Measurements from ENCODE around the gene HCCS. TPM values are rescaled to one million over a fixed set of nuclear protein-coding genes. Genes with fewer than 3 reads are reported as not detected.

Gene HCCS
- total RNA-seq, 1 experiment from 2014 or later: 28.2 TPM

- RAD21 ChIA-PET (ENCODE audit: low non-redundant PET in 1 of 2, low total read pairs in 2 of 2, uncharacterized antibody in 2 of 2, unreplicated experiment in 2 of 2): no interaction called here
- Histone ChIP-seq H2AFZ (ENCODE audit: low read depth, low read length, poor library complexity, severe bottlenecking) (no peak overlapping the region), H3K4me3 (replicated peaks in 1 of 2; ENCODE audit: low read depth in 1 of 2, low read length in 2 of 2) (no peak overlapping the region), H3K36me3 (ENCODE audit: control insufficient read depth in 1 of 2, insufficient read depth in 2 of 2, low read length in 2 of 2) (no peaks in the 10 kb centered on the region), H3K9ac (ENCODE audit: low read length) (no peak overlapping the region), H4K20me1 (ENCODE audit: insufficient read depth) (no peaks in the 10 kb centered on the region), H3K27ac (ENCODE audit: low read depth, low read length) (no peak overlapping the region), H3K27me3 (ENCODE audit: insufficient read depth, low read length) (no peaks in the 10 kb centered on the region), H3K4me1 (ENCODE audit: control insufficient read depth in 1 of 2, insufficient read depth in 2 of 2, low read length in 2 of 2) (no peaks in the 10 kb centered on the region), H3K4me2 (ENCODE audit: low read length) (no peak overlapping the region), H3K79me2 (ENCODE audit: insufficient read depth, low read length) (no peaks in the 10 kb centered on the region), H3K9me2 (ENCODE audit: insufficient read depth) (no peaks in the 10 kb centered on the region), H3K9me3 (ENCODE audit: control insufficient read depth in 1 of 2, insufficient read depth in 1 of 2, low read depth in 1 of 2, low read length in 2 of 2) (no peaks in the 10 kb centered on the region)
- intact Hi-C loops (cut with micrococcal nuclease): no loop called here
- ATAC-seq (no peak), DNase-seq (ENCODE audit: low read depth, low spot score) (no peak)
- no TSS peak for BruUV-seq (replicated peaks)
- TF ChIP-seq POLR2A (IDR thresholded peaks at IDR 0.05; ENCODE audit: borderline replicate concordance, extremely low read depth, insufficient read depth, insufficient read length): no peak
- no peak for TF ChIP-seq SRF (IDR thresholded peaks at IDR 0.05; ENCODE audit: low read depth)
- no peak for TF ChIP-seq EZH2 (IDR thresholded peaks at IDR 0.05)
- no peak for TF ChIP-seq CEBPB (IDR thresholded peaks at IDR 0.05; ENCODE audit: low read depth)
- TF ChIP-seq RAD21 (IDR thresholded peaks at IDR 0.05; ENCODE audit: low read depth): no peak
- TF ChIP-seq ZNF274 (IDR thresholded peaks at IDR 0.05; ENCODE audit: low read depth, low read length): no peak
- no peak for TF ChIP-seq CTCF (IDR thresholded peaks at IDR 0.05 in 2 of 3, conservative IDR thresholded peaks at IDR 0.05 in 1 of 3; ENCODE audit: borderline replicate concordance in 1 of 3, insufficient read depth in 1 of 3, low read depth in 2 of 3, low read length in 2 of 3)
- TF ChIP-seq FOSL1 (IDR thresholded peaks at IDR 0.05; ENCODE audit: low read depth): no peak
- POLR2A ChIA-PET: no interaction called here
- CTCF ChIA-PET: no interaction called here
Measured at GRCh38 chrX:11171956-11172355, 60.8 kb downstream of the HCCS start.

GRCh38 chrX:11172415-11172814 lies 61.3 kb downstream of the HCCS start:
- ATAC-seq (no peak), DNase-seq (ENCODE audit: low read depth, low spot score) (no peak)
- no peak overlapping the region for H3K9ac ChIP-seq (ENCODE audit: low read length)
- no peaks in the 10 kb centered on the region for H3K9me2 ChIP-seq (ENCODE audit: insufficient read depth)
- H3K79me2 ChIP-seq (ENCODE audit: insufficient read depth, low read length): no peaks in the 10 kb centered on the region
- no peaks in the 10 kb centered on the region for H3K9me3 ChIP-seq (ENCODE audit: control insufficient read depth in 1 of 2, insufficient read depth in 1 of 2, low read depth in 1 of 2, low read length in 2 of 2)
- ChIA-PET CTCF (no interaction called here), POLR2A (no interaction called here), RAD21 (ENCODE audit: low non-redundant PET in 1 of 2, low total read pairs in 2 of 2, uncharacterized antibody in 2 of 2, unreplicated experiment in 2 of 2) (no interaction called here)
- no TSS peak for BruUV-seq (replicated peaks)
- H3K36me3 ChIP-seq (ENCODE audit: control insufficient read depth in 1 of 2, insufficient read depth in 2 of 2, low read length in 2 of 2): no peaks in the 10 kb centered on the region
- H3K4me3 ChIP-seq (replicated peaks in 1 of 2; ENCODE audit: low read depth in 1 of 2, low read length in 2 of 2): no peak overlapping the region
- no peaks in the 10 kb centered on the region for H4K20me1 ChIP-seq (ENCODE audit: insufficient read depth)
- intact Hi-C loops (cut with micrococcal nuclease): no loop called here
- no peak overlapping the region for H2AFZ ChIP-seq (ENCODE audit: low read depth, low read length, poor library complexity, severe bottlenecking)
- H3K27me3 ChIP-seq (ENCODE audit: insufficient read depth, low read length): no peaks in the 10 kb centered on the region
- no peak overlapping the region for H3K27ac ChIP-seq (ENCODE audit: low read depth, low read length)
- H3K4me1 ChIP-seq (ENCODE audit: control insufficient read depth in 1 of 2, insufficient read depth in 2 of 2, low read length in 2 of 2): no peaks in the 10 kb centered on the region
- no peak overlapping the region for H3K4me2 ChIP-seq (ENCODE audit: low read length)
- TF ChIP-seq FOSL1 (IDR thresholded peaks at IDR 0.05; ENCODE audit: low read depth) (no peak), JUND (IDR thresholded peaks at IDR 0.05) (no peak), EZH2phosphoT487 (IDR thresholded peaks at IDR 0.05; ENCODE audit: borderline replicate concordance) (no peak), ZBTB33 (IDR thresholded peaks at IDR 0.05; ENCODE audit: extremely low read depth, insufficient replicate concordance, low read length) (no peak), POLR2AphosphoS5 (IDR thresholded peaks at IDR 0.05; ENCODE audit: low read depth, low read length) (no peak), ELF1 (IDR thresholded peaks at IDR 0.05; ENCODE audit: borderline replicate concordance, low read depth) (no peak), ATF3 (IDR thresholded peaks at IDR 0.05) (no peak), EGR1 (IDR thresholded peaks at IDR 0.05; ENCODE audit: low read depth) (no peak), ZNF274 (IDR thresholded peaks at IDR 0.05; ENCODE audit: low read depth, low read length) (no peak), CBX3 (IDR thresholded peaks at IDR 0.05; ENCODE audit: low read depth) (no peak), CEBPB (IDR thresholded peaks at IDR 0.05; ENCODE audit: low read depth) (no peak), POLR2A (IDR thresholded peaks at IDR 0.05; ENCODE audit: borderline replicate concordance, extremely low read depth, insufficient read depth, insufficient read length) (no peak), TCF7L2 (IDR thresholded peaks at IDR 0.05; ENCODE audit: borderline replicate concordance, extremely low read depth, insufficient read depth, insufficient read length) (no peak), MAX (IDR thresholded peaks at IDR 0.05) (no peak), SP1 (IDR thresholded peaks at IDR 0.05; ENCODE audit: low read depth) (no peak), SRF (IDR thresholded peaks at IDR 0.05; ENCODE audit: low read depth) (no peak)
